ENCODE measurements around the gene CAD.
"Not testable (repeated sequence)": the region's sequence is repeated elsewhere in the genome, so short reads cannot be mapped to it uniquely, and the experiment has no call there.

CAD gene

GRCh38 chr2:27270670-27271069, 53.5 kb downstream of the CAD start:
- no peak for TF ChIP-seq EZH2phosphoT487 (IDR thresholded peaks at IDR 0.05; ENCODE audit: borderline replicate concordance, low read length)
- TF ChIP-seq CTCF (IDR thresholded peaks at IDR 0.05; ENCODE audit: low read depth, low read length, poor library complexity, severe bottlenecking): no peak
- Histone ChIP-seq H3K27ac (ENCODE audit: low read depth, low read length) (no peak overlapping the region), H3K9me2 (replicated peaks; ENCODE audit: control insufficient read depth, low read length) (no peaks in the 10 kb centered on the region), H3K79me2 (ENCODE audit: control insufficient read depth, low read length) (no peaks in the 10 kb centered on the region), H3F3A (ENCODE audit: control insufficient read depth, insufficient read depth) (no peaks in the 10 kb centered on the region; the same call in 1 of the 2 replicates), H3K4me3 (ENCODE audit: low read length) (no peak overlapping the region), H3K36me3 (ENCODE audit: control insufficient read depth, low read length) (no peaks in the 10 kb centered on the region), H4K20me1 (ENCODE audit: control insufficient read depth, insufficient read depth, low read depth, low read length) (no peaks in the 10 kb centered on the region), H3K4me1 (ENCODE audit: control insufficient read depth, low read length) (peaks cover 6% of the 10 kb centered on the region; the same call in 1 of the 2 replicates), H3K4me2 (ENCODE audit: low read length) (no peak overlapping the region), H3K27me3 (ENCODE audit: control insufficient read depth, low read length) (peaks cover 13% of the 10 kb centered on the region), H3K9me3 (ENCODE audit: control insufficient read depth, insufficient read depth, low read length) (no peaks in the 10 kb centered on the region)

- Histone ChIP-seq H3K4me2 (ENCODE audit: low read length) (no peak overlapping the region), H3K27ac (ENCODE audit: low read depth, low read length) (no peak overlapping the region), H3K9me3 (ENCODE audit: control insufficient read depth, insufficient read depth, low read length) (no peaks in the 10 kb centered on the region), H3F3A (ENCODE audit: control insufficient read depth, insufficient read depth) (no peaks in the 10 kb centered on the region; the same call in 1 of the 2 replicates), H3K27me3 (ENCODE audit: control insufficient read depth, low read length) (peaks cover 5% of the 10 kb centered on the region; the same call in 1 of the 2 replicates), H3K79me2 (ENCODE audit: control insufficient read depth, low read length) (no peaks in the 10 kb centered on the region), H3K9me2 (replicated peaks; ENCODE audit: control insufficient read depth, low read length) (no peaks in the 10 kb centered on the region), H3K4me3 (ENCODE audit: low read length) (no peak overlapping the region), H3K4me1 (ENCODE audit: control insufficient read depth, low read length) (peaks cover 6% of the 10 kb centered on the region; the same call in 1 of the 2 replicates), H3K36me3 (ENCODE audit: control insufficient read depth, low read length) (no peaks in the 10 kb centered on the region), H4K20me1 (ENCODE audit: control insufficient read depth, insufficient read depth, low read depth, low read length) (no peaks in the 10 kb centered on the region)
- no peak for TF ChIP-seq EZH2phosphoT487 (IDR thresholded peaks at IDR 0.05; ENCODE audit: borderline replicate concordance, low read length)
- TF ChIP-seq CTCF (IDR thresholded peaks at IDR 0.05; ENCODE audit: low read depth, low read length, poor library complexity, severe bottlenecking): no peak
Measured at GRCh38 chr2:27271631-27272340, 54.6 kb downstream of the CAD start.

GRCh38 chr2:27272537-27273522, 55.7 kb downstream of the CAD start:
- not testable (repeated sequence) for H4K20me1 ChIP-seq (ENCODE audit: control insufficient read depth, insufficient read depth, low read depth, low read length); H3K4me1 ChIP-seq (ENCODE audit: control insufficient read depth, low read length); H3K36me3 ChIP-seq (ENCODE audit: control insufficient read depth, low read length); H3K27me3 ChIP-seq (ENCODE audit: control insufficient read depth, low read length); H3K79me2 ChIP-seq (ENCODE audit: control insufficient read depth, low read length); H3K4me3 ChIP-seq (ENCODE audit: low read length); H3K9me2 ChIP-seq (replicated peaks; ENCODE audit: control insufficient read depth, low read length); H3K4me2 ChIP-seq (ENCODE audit: low read length); H3K27ac ChIP-seq (ENCODE audit: low read depth, low read length); H3K9me3 ChIP-seq (ENCODE audit: control insufficient read depth, insufficient read depth, low read length); H3F3A ChIP-seq (ENCODE audit: control insufficient read depth, insufficient read depth)
